Upper lobe of left lung (tissue), 4 donors: ENCODE results near the gene TRA2B.

Experiments used
- CTCF ChIP-seq, 6 experiments: fragments of 450-650 bp in 4 of 6; fragments of 200-600 bp in 2 of 6; sonication (generic) in 2 of 6; IDR thresholded peaks; one replicate each; pipeline ENCODE4 v1.5.1; 2016 to 2019; ENCODE audit warnings: antibody characterized with exemption in 6 of 6
- POLR2A ChIP-seq, 4 donors: fragments of 450-650 bp; IDR thresholded peaks; one replicate each; pipeline ENCODE4 v1.5.1; 2016 to 2017; ENCODE audit warnings: antibody characterized with exemption in 4 of 4, mild to moderate bottlenecking in 2 of 4
- POLR2AphosphoS5 ChIP-seq, 2 donors: sonication (generic); formaldehyde crosslinking; IDR thresholded peaks; one replicate each; pipeline ENCODE4 v1.5.1; 2017; ENCODE audit warnings: antibody characterized with exemption in 2 of 2

- TF ChIP-seq CTCF (IDR thresholded peaks at IDR 0.05) (no peak), POLR2A (IDR thresholded peaks at IDR 0.05) (no peak), POLR2AphosphoS5 (IDR thresholded peaks at IDR 0.05) (no peak)
These were observed 3.1 kb upstream of the TRA2B start for GRCh38 chr3:185940951-185941350.
